ENCODE results near the gene THRB.

Gene THRB

GRCh38 chr3:24499991-24500390, 5.3 kb upstream of the THRB start:
- H4K20me1 ChIP-seq (ENCODE audit: low read depth, low read length): no peaks in the 10 kb centered on the region
- H3K27ac ChIP-seq (ENCODE audit: low read depth, low read length): no peak overlapping the region
- TF ChIP-seq EZH2phosphoT487 (conservative IDR thresholded peaks at IDR 0.05; ENCODE audit: low read length): no peak
- TF ChIP-seq CTCF (IDR thresholded peaks at IDR 0.05; ENCODE audit: insufficient read depth, low read length, poor library complexity, severe bottlenecking): no peak
- no peak overlapping the region for H3K9ac ChIP-seq (ENCODE audit: low read length)
- no peaks in the 10 kb centered on the region for H3K27me3 ChIP-seq (ENCODE audit: low read length)
- no peak overlapping the region for H3K4me3 ChIP-seq (ENCODE audit: insufficient read depth, low read length, poor library complexity, severe bottlenecking)
- H3F3A ChIP-seq (ENCODE audit: insufficient read depth): no peaks in the 10 kb centered on the region
- H3K36me3 ChIP-seq (ENCODE audit: low read length): no peaks in the 10 kb centered on the region
- no peaks in the 10 kb centered on the region for H3K9me2 ChIP-seq (replicated peaks; ENCODE audit: insufficient read depth, low read length)
- H3K4me2 ChIP-seq (ENCODE audit: low read depth, low read length, poor library complexity, severe bottlenecking): no peak overlapping the region
- H3K9me3 ChIP-seq (ENCODE audit: insufficient read depth, low read length): no peaks in the 10 kb centered on the region
- H3K79me2 ChIP-seq (ENCODE audit: insufficient read depth, low read length): no peaks in the 10 kb centered on the region
- H2AFZ ChIP-seq (ENCODE audit: low read depth, low read length, severe bottlenecking): no peak overlapping the region

- Histone ChIP-seq H3K4me3 (ENCODE audit: insufficient read depth, low read length, poor library complexity, severe bottlenecking) (no peak overlapping the region), H3K27me3 (ENCODE audit: low read length) (no peaks in the 10 kb centered on the region), H2AFZ (ENCODE audit: low read depth, low read length, severe bottlenecking) (no peak overlapping the region), H3K9me3 (ENCODE audit: insufficient read depth, low read length) (no peaks in the 10 kb centered on the region), H3F3A (ENCODE audit: insufficient read depth) (no peaks in the 10 kb centered on the region), H3K4me2 (ENCODE audit: low read depth, low read length, poor library complexity, severe bottlenecking) (no peak overlapping the region), H4K20me1 (ENCODE audit: low read depth, low read length) (no peaks in the 10 kb centered on the region), H3K9me2 (replicated peaks; ENCODE audit: insufficient read depth, low read length) (no peaks in the 10 kb centered on the region), H3K79me2 (ENCODE audit: insufficient read depth, low read length) (no peaks in the 10 kb centered on the region), H3K9ac (ENCODE audit: low read length) (no peak overlapping the region), H3K36me3 (ENCODE audit: low read length) (no peaks in the 10 kb centered on the region), H3K27ac (ENCODE audit: low read depth, low read length) (no peak overlapping the region)
- TF ChIP-seq EZH2phosphoT487 (conservative IDR thresholded peaks at IDR 0.05; ENCODE audit: low read length): no peak
- no peak for TF ChIP-seq CTCF (IDR thresholded peaks at IDR 0.05; ENCODE audit: insufficient read depth, low read length, poor library complexity, severe bottlenecking)
Measured at GRCh38 chr3:24498796-24499195, 4.1 kb upstream of the THRB start.

- no peak for TF ChIP-seq CTCF (IDR thresholded peaks at IDR 0.05; ENCODE audit: insufficient read depth, low read length, poor library complexity, severe bottlenecking)
- TF ChIP-seq EZH2phosphoT487 (conservative IDR thresholded peaks at IDR 0.05; ENCODE audit: low read length): no peak
- H3K9me3 ChIP-seq (ENCODE audit: insufficient read depth, low read length): no peaks in the 10 kb centered on the region
- no peak overlapping the region for H3K27ac ChIP-seq (ENCODE audit: low read depth, low read length)
- no peaks in the 10 kb centered on the region for H3K27me3 ChIP-seq (ENCODE audit: low read length)
- no peak overlapping the region for H3K9ac ChIP-seq (ENCODE audit: low read length)
- no peak overlapping the region for H2AFZ ChIP-seq (ENCODE audit: low read depth, low read length, severe bottlenecking)
- H3K79me2 ChIP-seq (ENCODE audit: insufficient read depth, low read length): no peaks in the 10 kb centered on the region
- no peaks in the 10 kb centered on the region for H3K9me2 ChIP-seq (replicated peaks; ENCODE audit: insufficient read depth, low read length)
- H3F3A ChIP-seq (ENCODE audit: insufficient read depth): no peaks in the 10 kb centered on the region
- H3K36me3 ChIP-seq (ENCODE audit: low read length): no peaks in the 10 kb centered on the region
- H3K4me2 ChIP-seq (ENCODE audit: low read depth, low read length, poor library complexity, severe bottlenecking): no peak overlapping the region
- H3K4me3 ChIP-seq (ENCODE audit: insufficient read depth, low read length, poor library complexity, severe bottlenecking): no peak overlapping the region
- no peaks in the 10 kb centered on the region for H4K20me1 ChIP-seq (ENCODE audit: low read depth, low read length)
Measured at GRCh38 chr3:24498391-24498790, 3.7 kb upstream of the THRB start.

- H3K79me2 ChIP-seq (ENCODE audit: insufficient read depth, low read length): no peaks in the 10 kb centered on the region
- no peaks in the 10 kb centered on the region for H3K9me2 ChIP-seq (replicated peaks; ENCODE audit: insufficient read depth, low read length)
- H3K4me2 ChIP-seq (ENCODE audit: low read depth, low read length, poor library complexity, severe bottlenecking): no peak overlapping the region
- no peaks in the 10 kb centered on the region for H3K36me3 ChIP-seq (ENCODE audit: low read length)
- TF ChIP-seq EZH2phosphoT487 (conservative IDR thresholded peaks at IDR 0.05; ENCODE audit: low read length): no peak
- no peak for TF ChIP-seq CTCF (IDR thresholded peaks at IDR 0.05; ENCODE audit: insufficient read depth, low read length, poor library complexity, severe bottlenecking)
- no peak overlapping the region for H2AFZ ChIP-seq (ENCODE audit: low read depth, low read length, severe bottlenecking)
- no peaks in the 10 kb centered on the region for H3K27me3 ChIP-seq (ENCODE audit: low read length)
- no peaks in the 10 kb centered on the region for H4K20me1 ChIP-seq (ENCODE audit: low read depth, low read length)
- no peak overlapping the region for H3K4me3 ChIP-seq (ENCODE audit: insufficient read depth, low read length, poor library complexity, severe bottlenecking)
- H3K9me3 ChIP-seq (ENCODE audit: insufficient read depth, low read length): no peaks in the 10 kb centered on the region
- no peak overlapping the region for H3K9ac ChIP-seq (ENCODE audit: low read length)
- H3K27ac ChIP-seq (ENCODE audit: low read depth, low read length): no peak overlapping the region
- no peaks in the 10 kb centered on the region for H3F3A ChIP-seq (ENCODE audit: insufficient read depth)
Measured at GRCh38 chr3:24497942-24498341, 3.3 kb upstream of the THRB start.

Measured in SU-DHL-6 (cell line).